ENCODE results near the gene RFX1.

The RFX1 gene

GRCh38 chr19:13935765-13936510, 70.2 kb downstream of the RFX1 start:
- Mint-ChIP-seq H3K9me3 (no peaks in the 10 kb centered on the region), H3K27me3 (ENCODE audit: low read depth) (peaks cover 13% of the 10 kb centered on the region), H3K36me3 (ENCODE audit: low read depth) (no peaks in the 10 kb centered on the region), H3K27ac (no peak overlapping the region), H3K4me1 (peaks cover 5% of the 10 kb centered on the region), H3K4me3 (peak overlapping the region in 1 of 3 experiments; percentile 11)
- TF ChIP-seq CTCF (IDR thresholded peaks at IDR 0.05; ENCODE audit: unreplicated experiment in 3 of 3) = no peak

DNA sequence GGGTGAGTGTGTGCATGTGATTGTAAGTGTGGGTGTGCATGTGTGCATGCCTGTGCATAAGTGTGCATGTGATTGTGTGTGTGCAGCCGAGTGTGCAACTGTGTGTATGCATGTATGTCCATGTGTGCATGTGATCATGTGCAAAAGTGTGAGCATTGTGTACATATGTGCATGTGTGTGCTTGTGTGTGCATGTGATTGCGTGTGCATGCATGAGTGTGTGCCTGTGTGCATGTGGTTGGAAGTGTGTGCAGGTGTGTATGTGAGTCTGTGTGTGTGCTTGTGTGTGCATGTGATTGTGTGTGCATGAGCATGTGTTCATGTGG, 71.4 kb downstream of the RFX1 start:
- peak overlapping the region in 1 of 3 experiments; percentile 46 for H3K27ac Mint-ChIP-seq
- H3K9me3 Mint-ChIP-seq = no peaks in the 10 kb centered on the region
- no peaks in the 10 kb centered on the region for H3K36me3 Mint-ChIP-seq (ENCODE audit: low read depth)
- peaks cover 9% of the 10 kb centered on the region for H3K27me3 Mint-ChIP-seq (ENCODE audit: low read depth)
- H3K4me3 Mint-ChIP-seq = peak overlapping the region in 1 of 3 experiments; percentile 16
- TF ChIP-seq CTCF (IDR thresholded peaks at IDR 0.05; ENCODE audit: unreplicated experiment in 3 of 3) = no peak
- H3K4me1 Mint-ChIP-seq = peaks cover 5% of the 10 kb centered on the region

GRCh38 chr19:13932911-13933393, 73.2 kb downstream of the RFX1 start:
- peaks cover 5% of the 10 kb centered on the region for H3K4me1 Mint-ChIP-seq
- peaks cover 6% of the 10 kb centered on the region for H3K36me3 Mint-ChIP-seq (ENCODE audit: low read depth)
- H3K27me3 Mint-ChIP-seq (ENCODE audit: low read depth) = peaks cover 5% of the 10 kb centered on the region
- no peak overlapping the region for H3K4me3 Mint-ChIP-seq
- TF ChIP-seq CTCF (IDR thresholded peaks at IDR 0.05; ENCODE audit: unreplicated experiment in 3 of 3) = no peak
- no peak overlapping the region for H3K27ac Mint-ChIP-seq
- H3K9me3 Mint-ChIP-seq = no peaks in the 10 kb centered on the region

DNA sequence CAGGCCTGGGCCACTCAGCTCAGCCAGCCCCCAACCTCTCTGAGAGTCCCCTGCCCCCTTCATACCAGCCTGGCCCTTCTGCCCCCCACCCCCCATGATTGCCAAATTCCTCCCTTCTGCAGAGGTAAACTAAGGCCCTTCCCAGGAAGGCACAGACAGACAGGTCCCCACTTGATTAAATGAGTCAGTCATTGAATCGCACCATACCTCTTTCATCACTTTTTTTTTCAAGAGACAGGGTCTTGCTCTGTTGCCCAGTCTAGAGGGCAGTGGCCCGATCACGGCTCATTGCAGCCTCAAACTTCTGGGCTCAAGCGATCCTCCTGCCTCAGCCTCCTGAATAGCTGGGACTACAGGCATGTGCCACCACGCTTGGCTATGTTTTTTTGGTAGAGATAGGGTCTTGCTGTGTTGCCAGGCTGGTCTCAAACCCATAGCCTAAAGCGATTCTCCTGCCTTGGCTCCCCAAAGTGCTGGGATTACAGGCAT, 73.9 kb downstream of the RFX1 start:
- H3K4me1 Mint-ChIP-seq = peaks cover 5% of the 10 kb centered on the region
- TF ChIP-seq CTCF (IDR thresholded peaks at IDR 0.05; ENCODE audit: unreplicated experiment in 3 of 3) = no peak

DNA sequence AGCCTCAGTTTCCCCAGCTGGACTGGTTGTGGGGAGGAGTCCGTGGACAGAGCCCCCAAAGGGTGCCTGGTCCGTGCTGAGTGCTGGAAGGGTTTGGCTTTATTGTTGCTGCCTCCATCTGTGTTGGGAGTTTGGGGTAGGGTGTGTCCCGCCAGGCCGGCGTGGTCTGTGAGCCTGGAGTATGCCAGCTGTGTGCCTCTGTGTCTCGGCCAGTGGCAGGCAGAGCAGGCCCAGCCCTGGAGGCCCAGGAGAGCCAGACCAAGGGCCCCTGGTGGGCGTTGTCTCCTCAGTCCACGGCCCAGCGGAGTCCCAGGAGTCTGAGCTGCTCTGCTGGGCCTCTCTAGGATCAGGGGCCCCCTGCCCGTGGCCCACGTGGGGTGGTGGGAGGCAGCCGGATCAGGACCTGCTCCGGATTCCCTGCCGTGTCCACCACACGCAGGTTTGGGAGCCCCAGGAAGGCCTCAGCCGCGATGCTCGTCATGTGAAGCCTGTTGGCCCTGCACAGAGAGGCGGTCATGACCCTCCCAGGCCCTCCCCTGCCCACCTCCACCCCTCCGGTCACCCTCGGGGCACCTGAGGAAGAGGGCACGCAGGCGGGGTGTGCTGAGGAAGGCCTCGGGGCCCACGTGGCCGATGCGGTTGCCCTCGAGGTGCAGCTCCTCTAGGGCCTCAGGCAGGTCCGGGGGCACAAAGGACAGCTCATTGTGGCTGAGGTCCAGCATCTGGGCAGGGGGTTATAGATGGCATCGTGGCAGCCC, 74.5 kb downstream of the RFX1 start:
- Mint-ChIP-seq H3K4me3 (no peak overlapping the region), H3K36me3 (ENCODE audit: low read depth) (peaks cover 14% of the 10 kb centered on the region), H3K4me1 (peaks cover 5% of the 10 kb centered on the region), H3K9me3 (no peaks in the 10 kb centered on the region), H3K27ac (no peak overlapping the region), H3K27me3 (ENCODE audit: low read depth) (no peaks in the 10 kb centered on the region)
- no peak for TF ChIP-seq CTCF (IDR thresholded peaks at IDR 0.05; ENCODE audit: unreplicated experiment in 3 of 3)

More for the DNA sequence above, 73.9 kb downstream of the RFX1 start:
- Mint-ChIP-seq H3K9me3 (no peaks in the 10 kb centered on the region), H3K36me3 (ENCODE audit: low read depth) (peaks cover 8% of the 10 kb centered on the region), H3K27me3 (ENCODE audit: low read depth) (peaks cover under 1% of the 10 kb centered on the region), H3K27ac (no peak overlapping the region), H3K4me3 (no peak overlapping the region)
